PC-3 (cell line): ENCODE measurements around the gene HYAL2.

Source experiments
- CTCF ChIP-seq: fragments of 300-600 bp; sonication (generic); conservative IDR thresholded peaks from 2 replicates; pipeline ENCODE4 v1.5.1; 2017; ENCODE audit warnings: antibody characterized with exemption, low read depth, mild to moderate bottlenecking, low read length
- EZH2 ChIP-seq: fragments of 300-600 bp; sonication (generic); IDR thresholded peaks from one replicate; pipeline ENCODE4 v1.6.1; 2017; ENCODE audit warnings: antibody characterized with exemption, mild to moderate bottlenecking, low read length; ENCODE audit not compliant: unreplicated experiment
- EZH2phosphoT487 ChIP-seq: fragments of 300-600 bp; sonication (generic); IDR thresholded peaks from 2 replicates; pipeline ENCODE4 v1.6.1; 2018; ENCODE audit warnings: mild to moderate bottlenecking, antibody characterized with exemption, low read length, borderline replicate concordance

GRCh38 chr3:50320853-50321335 is 1.7 kb downstream of the HYAL2 start:
- TF ChIP-seq CTCF, result no peak
- no peak for TF ChIP-seq EZH2
- TF ChIP-seq EZH2phosphoT487, result no peak
